NCI-H524 (cell line): ENCODE results near the gene NRG3.

Source experiments
- DNase-seq, 2 experiments: peaks; one replicate each; lab custom pipeline; 2025; lab: John Stamatoyannopoulos, UW

Gene NRG3

GRCh38 chr10:81882011-81882410 is 7.0 kb downstream of the NRG3 start:
- DNase-seq: no peak

- no peak for DNase-seq
Measured at GRCh38 chr10:81884856-81885255, 9.9 kb downstream of the NRG3 start.

DNA sequence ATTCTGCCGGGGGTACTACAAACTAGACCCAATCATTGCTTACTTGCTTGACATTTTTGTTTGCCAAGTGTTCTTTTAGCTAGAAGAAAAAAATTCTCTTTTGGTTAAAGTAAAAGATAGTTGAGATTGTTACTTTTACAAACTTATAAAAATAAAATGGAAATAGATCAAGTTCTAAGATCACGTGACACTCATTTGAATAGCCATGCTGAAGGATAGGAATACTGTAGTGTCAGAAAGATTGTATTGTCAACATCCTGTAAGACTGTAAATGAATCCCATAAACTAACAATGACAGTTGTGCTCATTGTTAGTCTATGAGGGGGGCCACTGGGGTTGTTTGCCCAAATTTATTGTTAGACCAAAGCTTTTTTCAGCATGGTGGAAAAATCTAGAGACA is 10.5 kb downstream of the NRG3 start:
- no peak for DNase-seq

- DNase-seq: no peak
Measured at GRCh38 chr10:81886939-81887338, 11.9 kb downstream of the NRG3 start.

- no peak for DNase-seq
Measured at GRCh38 chr10:81889181-81889769, 14.3 kb downstream of the NRG3 start.

DNA sequence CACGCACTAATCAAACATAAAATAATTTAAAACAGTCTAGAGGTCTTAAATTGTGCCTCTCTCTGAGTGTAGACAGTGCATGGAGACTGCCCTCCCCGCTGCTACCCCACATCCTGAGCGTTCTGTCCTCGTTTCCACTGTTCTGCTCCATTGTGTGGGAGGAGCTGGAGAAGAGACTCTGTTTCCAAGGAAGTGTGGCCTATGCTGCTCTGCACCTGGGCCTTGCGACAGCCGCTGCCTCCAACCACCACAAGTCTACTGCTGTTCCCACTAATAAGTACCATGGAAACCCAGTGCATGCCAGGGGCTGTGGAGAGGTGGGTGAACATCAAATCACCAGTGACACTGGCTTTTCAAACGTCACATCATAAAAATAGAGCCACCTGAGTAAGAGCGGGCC is 19.6 kb downstream of the NRG3 start:
- DNase-seq: no peak

GRCh38 chr10:81898518-81898917 is 23.5 kb downstream of the NRG3 start:
- DNase-seq: no peak

DNA sequence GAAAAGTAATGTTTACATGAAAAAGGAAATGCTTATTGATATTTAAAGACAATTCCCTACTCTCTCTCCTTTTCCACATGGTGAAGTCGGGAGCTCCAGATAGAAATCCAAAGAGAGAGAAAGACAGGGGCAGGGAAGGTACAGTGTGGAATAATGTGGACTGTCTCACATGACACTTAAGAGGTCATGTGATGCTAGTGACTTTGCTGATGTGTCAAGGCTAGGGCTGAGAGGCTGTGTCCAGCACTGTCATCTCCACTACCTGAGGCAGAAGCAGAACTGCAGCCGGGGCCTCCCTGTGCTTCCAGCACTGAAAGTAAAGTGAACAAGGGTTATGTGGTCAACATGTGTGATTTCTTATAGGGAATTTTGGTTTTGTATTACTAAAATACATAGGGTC is 26.0 kb downstream of the NRG3 start:
- DNase-seq: no peak

GRCh38 chr10:81903472-81903871 is 28.5 kb downstream of the NRG3 start:
- no peak for DNase-seq

GRCh38 chr10:81905161-81905560 is 30.2 kb downstream of the NRG3 start:
- no peak for DNase-seq

DNA sequence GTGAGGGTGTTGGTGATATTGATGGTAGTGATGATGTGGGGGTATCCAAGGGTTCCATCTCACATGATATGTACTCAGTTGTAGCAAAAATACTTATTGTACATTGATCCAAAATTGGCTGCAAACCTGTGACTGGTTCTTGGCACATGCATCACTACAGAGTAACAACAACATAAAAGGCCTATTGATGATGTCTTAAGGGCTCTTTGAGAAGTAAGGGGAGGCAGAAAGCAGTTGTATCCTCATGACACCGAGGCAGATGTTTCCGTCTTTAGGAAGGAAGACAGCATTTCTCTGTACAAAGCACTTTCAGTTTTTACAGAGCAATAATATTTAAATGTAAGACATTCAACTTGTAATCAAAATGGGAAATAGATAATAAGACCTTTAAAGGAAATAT is 34.5 kb downstream of the NRG3 start:
- no peak for DNase-seq

DNA sequence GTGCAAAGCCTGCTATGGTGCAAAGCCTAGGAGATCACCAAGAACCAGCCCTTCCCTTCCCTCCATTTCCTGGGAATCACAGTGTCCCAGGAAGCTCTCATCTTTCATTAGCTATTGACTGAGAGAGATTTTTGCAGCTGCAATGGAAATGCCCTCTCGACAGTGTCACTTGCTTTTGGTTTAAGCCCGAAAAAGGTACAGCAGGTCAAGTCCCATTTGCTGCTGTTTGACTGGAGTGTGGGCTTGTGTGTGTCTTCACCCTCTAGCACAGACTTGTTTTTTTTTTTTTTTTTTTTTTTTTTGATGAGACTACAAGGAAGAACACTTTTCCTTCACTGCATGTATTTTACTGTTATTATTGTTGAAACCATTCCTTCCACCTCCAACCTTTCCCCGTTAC is 36.3 kb downstream of the NRG3 start:
- DNase-seq: no peak

DNA sequence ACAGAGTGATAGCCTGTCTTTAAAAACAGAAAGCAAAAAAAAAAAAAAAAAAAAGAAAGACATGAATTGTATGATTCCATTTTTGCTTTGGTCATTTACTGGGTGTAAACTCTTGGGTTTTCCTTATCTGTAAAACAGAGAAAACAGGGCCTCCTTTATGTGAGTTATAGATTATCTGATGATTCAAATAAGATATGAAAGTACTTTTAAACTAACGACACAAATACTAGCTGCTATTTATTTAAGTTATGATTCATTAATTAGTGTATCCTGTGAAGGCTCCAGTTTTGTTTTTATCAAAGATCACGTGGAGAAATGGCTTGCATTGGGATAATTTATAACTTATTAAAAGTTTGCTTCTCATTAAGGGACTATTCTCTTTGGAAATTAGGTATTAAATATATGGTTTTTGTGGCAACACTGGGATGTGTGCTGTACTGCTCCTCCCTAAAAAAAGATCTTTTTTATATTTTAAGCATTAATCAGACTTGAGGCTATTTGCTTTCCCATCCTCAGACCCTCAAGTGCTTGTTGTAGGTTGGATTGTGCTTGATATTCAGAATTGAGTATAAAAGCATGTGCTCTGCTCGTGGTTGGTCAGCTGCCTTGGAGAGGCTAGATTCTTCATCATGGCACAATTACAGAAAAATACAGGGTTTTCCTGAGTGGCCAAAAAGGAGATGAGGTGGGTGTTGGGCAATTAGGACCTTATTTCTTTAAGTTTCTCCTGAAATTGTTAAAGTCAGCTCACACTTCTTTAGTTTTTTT is 39.9 kb downstream of the NRG3 start:
- DNase-seq: no peak

DNA sequence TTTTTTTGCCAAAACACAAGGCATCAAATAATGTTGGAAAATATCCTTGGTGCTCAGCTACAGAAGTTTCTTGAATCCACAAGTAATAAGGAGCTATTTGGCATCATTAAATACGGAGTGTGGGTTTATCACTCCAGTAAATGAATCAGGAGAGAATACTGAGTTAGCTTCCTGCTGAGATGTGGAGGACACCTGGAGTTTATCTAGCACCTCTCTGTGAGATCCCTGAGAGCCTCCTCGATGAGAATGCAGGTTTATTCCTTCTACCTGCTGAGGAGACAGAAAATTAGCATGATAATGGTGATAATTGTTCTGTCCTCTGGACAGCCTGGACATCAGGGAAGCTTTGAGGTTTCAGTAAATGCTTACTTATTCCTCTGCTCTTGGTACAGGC is 40.5 kb downstream of the NRG3 start:
- no peak for DNase-seq

DNA sequence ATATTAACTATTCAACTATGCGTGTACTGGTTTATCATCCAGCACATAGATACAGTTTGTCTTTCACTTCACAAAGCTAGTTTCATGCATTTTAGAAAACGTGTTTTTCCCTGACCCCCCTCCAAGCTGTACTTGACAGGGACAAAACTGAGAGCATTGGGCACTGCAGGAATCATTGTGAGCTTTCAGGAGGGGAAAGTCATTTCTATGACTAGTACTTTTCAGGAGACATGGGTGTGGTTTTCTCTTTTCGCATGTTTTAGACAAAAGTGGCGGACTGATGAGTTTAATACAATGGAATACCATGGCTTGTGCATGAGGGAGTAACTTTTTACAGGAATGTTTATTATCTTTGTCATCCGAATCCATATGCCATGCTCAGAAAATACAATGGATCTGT is 42.7 kb downstream of the NRG3 start:
- no peak for DNase-seq

DNA sequence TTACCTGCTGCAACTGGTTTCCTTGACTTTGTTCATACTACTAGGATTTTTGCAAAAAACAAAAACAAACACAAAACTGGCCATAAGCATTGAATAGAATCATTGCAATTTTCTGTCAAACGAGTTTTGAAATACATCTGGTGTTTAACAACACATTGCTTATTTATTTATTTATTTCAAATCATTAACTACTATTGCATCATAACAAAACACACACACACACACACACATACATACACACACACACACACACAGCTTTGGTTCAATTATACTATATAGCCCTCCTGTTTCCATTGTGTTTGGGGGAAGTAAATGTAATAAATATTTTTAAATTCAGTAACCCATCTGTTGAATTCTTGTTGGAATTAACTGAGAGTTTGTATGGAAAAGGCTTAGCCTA is 43.8 kb downstream of the NRG3 start:
- DNase-seq: no peak

GRCh38 chr10:81920213-81920829 is 45.3 kb downstream of the NRG3 start:
- no peak for DNase-seq

DNA sequence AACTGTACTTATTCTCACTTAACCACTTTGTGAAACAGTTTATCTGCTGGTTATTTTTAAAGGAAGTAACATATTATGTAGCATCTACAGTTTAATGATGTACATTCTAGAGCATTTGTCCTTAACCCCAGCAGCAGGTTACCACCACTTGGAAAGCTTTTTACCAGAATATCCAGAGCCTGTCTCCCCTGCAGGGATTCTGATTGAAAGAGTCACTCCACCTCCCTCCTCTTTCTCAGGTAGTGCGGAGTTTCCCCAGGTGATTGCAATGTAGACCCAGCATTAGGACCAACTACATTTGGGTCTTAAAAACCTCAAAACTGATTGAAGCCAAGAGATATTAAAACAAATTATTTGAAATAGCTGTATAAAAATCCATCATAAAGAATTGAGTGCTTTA is 53.1 kb downstream of the NRG3 start:
- no peak for DNase-seq

DNA sequence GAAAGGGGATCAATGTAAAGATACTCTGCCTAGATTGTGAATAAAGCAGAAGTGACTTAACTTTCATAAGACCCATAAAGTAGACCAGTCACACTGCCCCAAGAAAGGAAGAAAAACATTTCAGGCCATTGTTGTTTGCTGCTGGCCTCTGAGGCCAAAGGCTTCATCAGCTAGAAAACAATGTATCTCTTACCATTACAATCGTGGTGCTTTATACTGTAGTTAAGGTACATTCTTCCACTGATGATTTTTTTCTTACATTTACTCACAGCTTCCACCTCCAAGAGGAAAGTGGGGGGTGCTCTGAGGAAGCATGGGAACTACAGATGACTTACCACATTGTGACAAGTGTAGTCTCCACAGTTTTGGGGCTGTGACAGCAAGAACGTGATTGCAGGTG is 68.6 kb downstream of the NRG3 start:
- no peak for DNase-seq

DNA sequence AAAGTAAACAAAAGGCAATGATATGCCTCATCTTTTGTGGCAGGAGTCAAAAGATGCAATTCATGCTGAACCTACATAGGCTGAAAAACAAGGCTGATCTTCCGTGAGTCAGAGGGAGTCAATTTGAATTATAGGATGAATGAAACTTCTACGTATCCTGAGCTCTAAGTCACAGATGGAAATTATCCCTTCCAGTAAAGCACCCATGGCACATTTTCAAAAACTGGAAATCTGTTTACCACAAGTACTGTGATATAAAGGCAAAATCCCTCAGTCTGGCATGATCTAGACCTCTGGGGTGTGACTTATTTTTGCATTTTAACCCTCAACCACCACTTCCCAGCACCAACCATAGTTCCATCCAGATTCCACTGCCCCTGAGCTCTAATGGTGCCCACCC is 69.6 kb downstream of the NRG3 start:
- DNase-seq: no peak

- DNase-seq: peak in 1 of 2 experiments; percentile 13
Measured at GRCh38 chr10:81949283-81949682, 74.3 kb downstream of the NRG3 start.

DNA sequence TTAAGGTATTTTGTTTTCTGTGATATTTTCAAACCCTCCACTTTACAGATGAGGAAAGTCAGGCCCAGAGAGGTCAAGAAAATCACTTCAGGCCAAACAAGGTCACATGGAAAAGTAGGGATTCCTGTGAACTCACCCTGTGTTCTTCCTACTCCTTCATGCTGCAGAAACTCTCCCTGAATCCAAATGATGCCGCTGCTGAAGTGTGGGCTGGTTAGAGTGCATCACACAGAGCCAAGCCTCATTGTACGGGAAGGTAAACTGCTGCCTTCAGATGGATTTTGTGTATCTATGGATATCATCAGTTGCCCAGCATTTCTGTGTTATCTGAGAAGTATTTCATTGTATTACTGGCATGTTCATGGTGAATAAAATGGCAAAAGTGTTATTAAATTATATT is 75.4 kb downstream of the NRG3 start:
- no peak for DNase-seq

DNA sequence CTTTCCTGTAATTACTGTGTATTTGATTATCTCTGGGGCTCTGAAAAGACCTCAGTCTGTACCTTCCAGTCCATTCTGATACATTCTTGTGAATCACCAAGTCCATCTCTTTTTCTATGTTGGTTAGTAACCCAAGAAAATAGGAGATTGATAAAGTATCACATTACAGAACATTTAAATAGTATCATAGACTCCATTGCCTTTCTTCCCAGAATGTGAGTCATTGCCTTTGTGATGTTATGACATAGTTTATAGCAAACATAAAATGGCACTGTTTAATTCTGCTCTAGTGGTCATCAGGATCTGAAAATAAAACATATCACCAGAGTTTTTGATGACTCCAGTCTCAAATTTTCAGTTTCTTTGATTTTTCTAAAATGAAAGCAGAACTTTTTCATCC is 78.4 kb downstream of the NRG3 start:
- DNase-seq: no peak

- DNase-seq: no peak
Measured at GRCh38 chr10:81957976-81958375, 83.0 kb downstream of the NRG3 start.
